GM12864 (cell line): Measurements from ENCODE around the gene NSMCE1.

Experiments
- DNase-seq: peaks from one replicate; pipeline ENCODE4 v3.0.0-alpha.2; 2011; ENCODE audit warnings: low read depth
- H3K4me3 ChIP-seq: 2 replicates; pipeline ENCODE4 v1.5.1; 2011; ENCODE audit warnings: mild to moderate bottlenecking, low read depth, low read length, control low read depth
- CTCF ChIP-seq: IDR thresholded peaks from 2 replicates; pipeline ENCODE4 v1.5.1; 2011; ENCODE audit warnings: low read depth, mild to moderate bottlenecking, moderate library complexity, low read length, control low read depth, inconsistent platforms; ENCODE audit errors: missing control alignments

NSMCE1 gene

GRCh38 chr16:27241658-27242057 is 26.9 kb downstream of the NSMCE1 start:
- DNase-seq = no peak
- no peak overlapping the region for H3K4me3 ChIP-seq
- TF ChIP-seq CTCF = no peak

- DNase-seq = no peak
- no peak overlapping the region for H3K4me3 ChIP-seq
- no peak for TF ChIP-seq CTCF
Measured at GRCh38 chr16:27240948-27241531, 27.5 kb downstream of the NSMCE1 start.

DNA sequence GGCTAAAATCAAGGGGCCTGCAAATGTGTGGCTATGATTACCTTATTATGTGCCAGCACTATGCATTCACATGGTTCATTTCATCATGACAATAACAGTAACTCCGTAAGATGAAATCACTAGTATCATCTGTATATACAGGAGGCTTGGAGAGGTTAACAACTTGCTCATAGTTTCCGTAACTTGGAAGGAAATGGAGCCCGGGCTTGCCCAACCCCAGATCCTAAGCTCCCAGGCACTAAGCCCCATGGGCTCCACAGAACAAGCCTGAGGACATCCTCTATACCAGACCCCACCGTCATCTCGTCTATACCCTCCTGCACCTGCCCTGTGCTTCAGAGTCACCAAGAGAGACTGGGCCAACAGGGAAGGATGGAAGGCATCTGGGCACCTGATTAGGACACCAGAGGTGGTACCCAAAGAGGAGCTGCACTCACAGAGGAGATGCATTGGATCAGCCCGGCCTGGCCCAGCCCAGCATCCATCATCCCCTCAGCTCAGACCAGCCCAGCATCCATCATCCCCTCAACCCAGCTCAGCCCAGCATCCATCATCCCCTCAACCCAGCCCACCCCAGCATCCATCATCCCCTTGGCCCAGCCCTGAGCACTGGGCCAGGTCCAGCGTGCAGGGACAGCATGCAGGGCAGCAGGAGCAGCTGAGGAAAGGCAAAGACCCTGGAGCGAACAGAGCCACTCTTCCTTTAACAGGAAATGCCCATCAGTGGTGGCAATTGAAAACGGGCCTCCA is 28.5 kb downstream of the NSMCE1 start:
- no peak overlapping the region for H3K4me3 ChIP-seq
- TF ChIP-seq CTCF = no peak
- DNase-seq = no peak

DNA sequence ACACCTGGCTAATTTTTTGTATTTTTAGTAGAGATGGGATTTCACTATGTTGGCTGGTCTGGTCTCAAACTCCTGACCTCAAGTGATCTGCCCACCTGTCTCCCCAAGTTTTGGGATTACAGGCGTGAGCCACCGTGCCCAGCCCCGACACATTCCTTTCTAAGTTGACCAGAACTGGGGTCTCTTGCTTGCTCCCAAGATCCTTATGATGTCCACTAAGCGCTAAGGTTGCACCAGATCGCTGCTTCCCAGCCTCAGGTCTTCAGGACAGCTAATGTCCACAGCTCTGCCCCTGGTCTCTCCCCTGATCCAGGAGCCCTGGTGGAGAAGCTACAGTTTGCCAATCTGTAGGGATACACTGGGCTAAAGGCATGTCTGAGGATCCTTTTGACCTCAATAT is 29.5 kb downstream of the NSMCE1 start:
- no peak overlapping the region for H3K4me3 ChIP-seq
- no peak for TF ChIP-seq CTCF
- DNase-seq = no peak

GRCh38 chr16:27238591-27238990 is 30.0 kb downstream of the NSMCE1 start:
- H3K4me3 ChIP-seq = no peak overlapping the region
- no peak for TF ChIP-seq CTCF
- no peak for DNase-seq

DNA sequence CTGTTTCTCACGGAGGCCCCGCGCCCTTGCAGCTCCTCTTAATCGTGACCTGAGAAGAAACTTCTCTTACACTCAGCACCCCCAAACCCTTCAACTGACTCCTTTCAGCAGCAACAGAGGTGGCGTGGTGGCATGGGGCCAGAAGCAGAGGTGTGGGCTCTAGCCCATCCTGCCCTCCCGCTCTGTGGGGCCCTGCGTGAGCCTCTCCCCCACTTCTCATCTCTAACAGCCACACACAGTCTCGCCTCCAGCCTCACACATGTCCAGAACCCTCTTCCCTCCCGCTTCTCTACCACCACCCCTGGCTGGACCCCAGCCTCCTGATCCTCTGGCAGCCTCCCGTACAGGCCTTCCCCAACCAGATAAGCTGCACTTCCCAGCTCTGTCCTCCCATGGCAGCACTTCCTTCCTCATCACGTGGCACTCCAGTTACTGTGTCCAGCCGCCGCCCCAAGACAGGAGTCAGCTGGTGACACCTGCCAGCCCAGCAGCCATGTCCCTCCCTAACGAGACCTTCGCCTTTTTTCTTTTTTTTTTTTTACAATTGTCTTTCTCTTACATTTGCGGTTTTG is 30.5 kb downstream of the NSMCE1 start:
- no peak for TF ChIP-seq CTCF
- DNase-seq = no peak
- no peak overlapping the region for H3K4me3 ChIP-seq
